GM21515 (cell line): Measurements from ENCODE around the gene CNDP2.
"Not testable (repeated sequence)": the region's sequence is repeated elsewhere in the genome, so short reads cannot be mapped to it uniquely, and the experiment has no call there.

ENCODE experiments used
- ATAC-seq: cut with Tn5 transposase; IDR thresholded peaks from one replicate; pipeline ENCODE4 v1.9.1; 2021; ENCODE audit not compliant: unreplicated experiment

The CNDP2 gene

GRCh38 chr18:74515620-74516231 is 19.6 kb downstream of the CNDP2 start:
- no peak for ATAC-seq

GRCh38 chr18:74516271-74517235 is 20.4 kb downstream of the CNDP2 start:
- no peak for ATAC-seq

- ATAC-seq: no peak
These were observed 21.1 kb downstream of the CNDP2 start for GRCh38 chr18:74517236-74517630.

GRCh38 chr18:74518456-74519295 is 22.5 kb downstream of the CNDP2 start:
- ATAC-seq: no peak

GRCh38 chr18:74519320-74520095 is 23.3 kb downstream of the CNDP2 start:
- no peak for ATAC-seq

- ATAC-seq: no peak
These were observed 24.1 kb downstream of the CNDP2 start for GRCh38 chr18:74520096-74520833.

- no peak for ATAC-seq
These were observed 25.0 kb downstream of the CNDP2 start for GRCh38 chr18:74521068-74521725.

- ATAC-seq: no peak
These were observed 26.7 kb downstream of the CNDP2 start for GRCh38 chr18:74522635-74523548.

- ATAC-seq: no peak
These were observed 27.9 kb downstream of the CNDP2 start for GRCh38 chr18:74524097-74524496.

- ATAC-seq: not testable (repeated sequence)
These were observed 28.8 kb downstream of the CNDP2 start for GRCh38 chr18:74524915-74525314.

- ATAC-seq: no peak
These were observed 29.6 kb downstream of the CNDP2 start for GRCh38 chr18:74525741-74526140.

- ATAC-seq: no peak
These were observed 30.3 kb downstream of the CNDP2 start for GRCh38 chr18:74526488-74526887.

GRCh38 chr18:74528478-74528877 is 32.3 kb downstream of the CNDP2 start:
- ATAC-seq: peak; percentile 58

GRCh38 chr18:74528913-74529312 is 32.8 kb downstream of the CNDP2 start:
- no peak for ATAC-seq

- ATAC-seq: no peak
These were observed 33.2 kb downstream of the CNDP2 start for GRCh38 chr18:74529378-74529777.

GRCh38 chr18:74529811-74530583 is 33.8 kb downstream of the CNDP2 start:
- no peak for ATAC-seq

GRCh38 chr18:74530584-74530862 is 34.4 kb downstream of the CNDP2 start:
- ATAC-seq: no peak

- ATAC-seq: no peak
These were observed 34.9 kb downstream of the CNDP2 start for GRCh38 chr18:74531043-74531442.
